ENCODE data around the gene SPTLC3.

GRCh38 chr20:13216533-13216932, 207.8 kb downstream of the SPTLC3 start:
- no peak for TF ChIP-seq CTCF (IDR thresholded peaks at IDR 0.05)
- no peak for TF ChIP-seq POLR2A (IDR thresholded peaks at IDR 0.05)

All from lower leg skin (tissue), 3 donors.